SH-SY5Y (cell line): ENCODE results near the gene APBB1IP.

ENCODE experiments used
- GATA2 ChIP-seq: IDR thresholded peaks from 2 replicates; pipeline ENCODE4 v1.6.1; 2011; ENCODE audit warnings: mild to moderate bottlenecking, low read depth, low read length
- GATA3 ChIP-seq: IDR thresholded peaks from 2 replicates; pipeline ENCODE4 v1.6.1; 2011; ENCODE audit warnings: low read depth, mild to moderate bottlenecking, low read length, moderate library complexity

The APBB1IP gene

GRCh38 chr10:26588611-26589010, 150.5 kb downstream of the APBB1IP start:
- TF ChIP-seq GATA3: no peak
- no peak for TF ChIP-seq GATA2

GRCh38 chr10:26593896-26594295, 155.8 kb downstream of the APBB1IP start:
- TF ChIP-seq GATA3 (no peak), GATA2 (no peak)

GRCh38 chr10:26612151-26612915, 174.2 kb downstream of the APBB1IP start:
- TF ChIP-seq GATA3 (no peak), GATA2 (no peak)
